Loucy (cell line): Measurements from ENCODE around the gene ZNRF3.

Experiments used
- H2AFZ ChIP-seq: fragments of 200-600 bp; sonication (generic); 2 replicates; pipeline ENCODE4 v1.6.0; 2016; ENCODE audit warnings: antibody characterized with exemption, mild to moderate bottlenecking, low read length, moderate library complexity
- H3F3A ChIP-seq: fragments of 200-600 bp; 2 replicates; pipeline ENCODE4 v1.6.0; 2016; ENCODE audit warnings: antibody characterized with exemption, low read depth, mild to moderate bottlenecking
- H3K27me3 ChIP-seq: fragments of 200-600 bp; sonication (generic); 2 replicates; pipeline ENCODE4 v1.6.1; 2014; ENCODE audit warnings: low read length, mild to moderate bottlenecking; ENCODE audit not compliant: insufficient read depth, poor library complexity, severe bottlenecking
- H3K36me3 ChIP-seq: fragments of 200-600 bp; sonication (generic); 2 replicates; pipeline ENCODE4 v1.6.1; 2016; ENCODE audit warnings: low read length; ENCODE audit not compliant: insufficient read depth
- H3K4me1 ChIP-seq: fragments of 200-600 bp; sonication (generic); 2 replicates; pipeline ENCODE4 v1.5.1; 2014; ENCODE audit warnings: low read length, mild to moderate bottlenecking; ENCODE audit not compliant: insufficient read depth, poor library complexity, severe bottlenecking
- H3K4me2 ChIP-seq: fragments of 200-600 bp; sonication (generic); 2 replicates; pipeline ENCODE4 v1.6.0; 2014; ENCODE audit warnings: antibody characterized with exemption, low read length, low read depth, mild to moderate bottlenecking; ENCODE audit not compliant: poor library complexity, severe bottlenecking
- H3K4me3 ChIP-seq: fragments of 200-600 bp; sonication (generic); 2 replicates; pipeline ENCODE4 v1.5.1; 2014; ENCODE audit warnings: low read length, mild to moderate bottlenecking, mixed read lengths; ENCODE audit not compliant: poor library complexity, severe bottlenecking
- H3K79me2 ChIP-seq: fragments of 200-600 bp; sonication (generic); 2 replicates; pipeline ENCODE4 v1.6.1; 2014; ENCODE audit warnings: low read length; ENCODE audit not compliant: insufficient read depth
- H3K9ac ChIP-seq: fragments of 200-600 bp; sonication (generic); 2 replicates; pipeline ENCODE4 v1.6.0; 2014; ENCODE audit warnings: mild to moderate bottlenecking, low read depth, low read length, moderate library complexity; ENCODE audit not compliant: poor library complexity, severe bottlenecking
- H3K9me2 ChIP-seq: fragments of 200-600 bp; sonication (generic); replicated peaks from 2 replicates; pipeline ENCODE4 v1.6.1; 2016; ENCODE audit warnings: low read depth, low read length, mixed read lengths
- H3K9me3 ChIP-seq: fragments of 200-600 bp; sonication (generic); 2 replicates; pipeline ENCODE4 v1.6.1; 2014; ENCODE audit warnings: mild to moderate bottlenecking, antibody characterized with exemption, low read length, low read depth; ENCODE audit not compliant: insufficient read depth
- H4K20me1 ChIP-seq: fragments of 200-600 bp; sonication (generic); 2 replicates; pipeline ENCODE4 v1.6.0; 2014; ENCODE audit warnings: antibody characterized with exemption, low read length, mild to moderate bottlenecking; ENCODE audit not compliant: insufficient read depth, poor library complexity, severe bottlenecking
- EZH2phosphoT487 ChIP-seq: fragments of 200-600 bp; IDR thresholded peaks from 2 replicates; pipeline ENCODE4 v1.6.1; 2018; ENCODE audit warnings: antibody characterized with exemption, mild to moderate bottlenecking, moderate library complexity, borderline replicate concordance
- TF ChIP-seq, protein P1 (sequence below): fragments of 200-600 bp; sonication (generic); conservative IDR thresholded peaks from 2 replicates; pipeline ENCODE4 v1.5.1; 2014; ENCODE audit warnings: mild to moderate bottlenecking, antibody characterized with exemption, low read length

The ZNRF3 gene

GRCh38 chr22:28939394-28939793, 56.0 kb downstream of the ZNRF3 start:
- no peak overlapping the region for H3K9ac ChIP-seq
- no peak overlapping the region for H2AFZ ChIP-seq
- peaks cover 10% of the 10 kb centered on the region for H3K4me1 ChIP-seq
- no peaks in the 10 kb centered on the region for H3K27me3 ChIP-seq
- no peak overlapping the region for H3K4me3 ChIP-seq
- H3K9me2 ChIP-seq: no peaks in the 10 kb centered on the region
- no peaks in the 10 kb centered on the region for H3K36me3 ChIP-seq
- H4K20me1 ChIP-seq: peaks cover 8% of the 10 kb centered on the region
- H3F3A ChIP-seq: no peaks in the 10 kb centered on the region
- H3K9me3 ChIP-seq: no peaks in the 10 kb centered on the region
- TF ChIP-seq, protein P1, sequence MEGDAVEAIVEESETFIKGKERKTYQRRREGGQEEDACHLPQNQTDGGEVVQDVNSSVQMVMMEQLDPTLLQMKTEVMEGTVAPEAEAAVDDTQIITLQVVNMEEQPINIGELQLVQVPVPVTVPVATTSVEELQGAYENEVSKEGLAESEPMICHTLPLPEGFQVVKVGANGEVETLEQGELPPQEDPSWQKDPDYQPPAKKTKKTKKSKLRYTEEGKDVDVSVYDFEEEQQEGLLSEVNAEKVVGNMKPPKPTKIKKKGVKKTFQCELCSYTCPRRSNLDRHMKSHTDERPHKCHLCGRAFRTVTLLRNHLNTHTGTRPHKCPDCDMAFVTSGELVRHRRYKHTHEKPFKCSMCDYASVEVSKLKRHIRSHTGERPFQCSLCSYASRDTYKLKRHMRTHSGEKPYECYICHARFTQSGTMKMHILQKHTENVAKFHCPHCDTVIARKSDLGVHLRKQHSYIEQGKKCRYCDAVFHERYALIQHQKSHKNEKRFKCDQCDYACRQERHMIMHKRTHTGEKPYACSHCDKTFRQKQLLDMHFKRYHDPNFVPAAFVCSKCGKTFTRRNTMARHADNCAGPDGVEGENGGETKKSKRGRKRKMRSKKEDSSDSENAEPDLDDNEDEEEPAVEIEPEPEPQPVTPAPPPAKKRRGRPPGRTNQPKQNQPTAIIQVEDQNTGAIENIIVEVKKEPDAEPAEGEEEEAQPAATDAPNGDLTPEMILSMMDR: no peak
- no peak for TF ChIP-seq EZH2phosphoT487
- H3K79me2 ChIP-seq: peaks cover 15% of the 10 kb centered on the region; the same call in 1 of the 2 replicates
- H3K4me2 ChIP-seq: no peak overlapping the region

GRCh38 chr22:28939932-28940331, 56.6 kb downstream of the ZNRF3 start:
- no peaks in the 10 kb centered on the region for H3K9me2 ChIP-seq
- TF ChIP-seq, protein P1: no peak
- TF ChIP-seq EZH2phosphoT487: no peak
- no peak overlapping the region for H3K4me3 ChIP-seq
- H2AFZ ChIP-seq: no peak overlapping the region
- peaks cover 10% of the 10 kb centered on the region for H3K4me1 ChIP-seq
- no peaks in the 10 kb centered on the region for H3K36me3 ChIP-seq
- H3K9ac ChIP-seq: no peak overlapping the region
- no peaks in the 10 kb centered on the region for H3F3A ChIP-seq
- no peak overlapping the region for H3K4me2 ChIP-seq
- peaks cover 8% of the 10 kb centered on the region for H4K20me1 ChIP-seq
- no peaks in the 10 kb centered on the region for H3K9me3 ChIP-seq
- peaks cover 13% of the 10 kb centered on the region; the same call in 1 of the 2 replicates for H3K79me2 ChIP-seq
- H3K27me3 ChIP-seq: no peaks in the 10 kb centered on the region

DNA sequence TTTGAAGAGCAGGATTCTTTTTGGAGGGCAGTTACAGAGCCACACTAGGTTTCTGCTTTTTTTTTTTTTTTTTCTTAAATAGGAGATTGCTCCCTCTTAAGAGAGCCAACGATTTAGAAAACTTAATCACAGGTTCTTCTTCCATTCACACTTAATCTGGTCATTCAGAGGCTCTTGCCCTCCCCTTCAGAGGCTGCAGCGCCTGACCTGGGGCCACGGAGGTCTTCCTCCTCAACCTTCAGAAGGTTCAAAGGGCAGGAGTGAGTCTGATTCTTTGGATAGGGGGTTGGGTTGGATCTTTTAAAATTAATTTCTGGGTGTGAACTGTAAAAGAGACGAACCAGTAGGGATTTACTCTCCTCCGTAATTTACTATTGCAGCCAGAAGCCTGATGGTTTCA, 57.1 kb downstream of the ZNRF3 start:
- no peak overlapping the region for H2AFZ ChIP-seq
- no peak overlapping the region for H3K4me2 ChIP-seq
- H3K9me3 ChIP-seq: no peaks in the 10 kb centered on the region
- no peak overlapping the region for H3K4me3 ChIP-seq
- H3K27me3 ChIP-seq: no peaks in the 10 kb centered on the region
- no peaks in the 10 kb centered on the region for H3K9me2 ChIP-seq
- H3K36me3 ChIP-seq: no peaks in the 10 kb centered on the region
- peaks cover 10% of the 10 kb centered on the region for H3K4me1 ChIP-seq
- H3K79me2 ChIP-seq: peaks cover 8% of the 10 kb centered on the region; the same call in 1 of the 2 replicates
- H3K9ac ChIP-seq: no peak overlapping the region
- no peak for TF ChIP-seq EZH2phosphoT487
- TF ChIP-seq, protein P1: no peak
- no peaks in the 10 kb centered on the region for H3F3A ChIP-seq
- H4K20me1 ChIP-seq: peaks cover 7% of the 10 kb centered on the region
